HepG2 (cell line): ENCODE data around the gene CD151. TPM values are rescaled to one million over a fixed set of nuclear protein-coding genes. Genes with fewer than 3 reads are reported as not detected.

ENCODE experiments used
- BHLHE40 ChIP-seq: IDR thresholded peaks from 2 replicates; pipeline ENCODE4 v1.6.1; 2011; ENCODE audit warnings: low read length, improper control_type of control experiment
- ETV5 ChIP-seq: IDR thresholded peaks from 2 replicates; pipeline ENCODE4 v1.6.1; 2018; ENCODE audit warnings: missing biosample characterization, missing genetic modification reagents, inconsistent platforms, borderline replicate concordance
- PTBP1 ChIP-seq: fragments of 200-400 bp; formaldehyde crosslinking; IDR thresholded peaks from 2 replicates; pipeline ENCODE4 v1.6.1; 2018; ENCODE audit warnings: low read length, low read depth; ENCODE audit not compliant: poor library complexity, severe bottlenecking
- TEAD2 ChIP-seq: sonication (generic); formaldehyde crosslinking; IDR thresholded peaks from 2 replicates; pipeline ENCODE4 v1.9.0; 2021; ENCODE audit warnings: missing genetic modification reagents
- TP53 ChIP-seq: sonication (generic); formaldehyde crosslinking; conservative IDR thresholded peaks from 2 replicates; pipeline ENCODE4 v1.4.0; 2020; ENCODE audit warnings: missing genetic modification reagents
- ZBTB42 ChIP-seq: sonication (generic); formaldehyde crosslinking; IDR thresholded peaks from 2 replicates; pipeline ENCODE4 v1.5.0; 2020; ENCODE audit warnings: mild to moderate bottlenecking, missing genetic modification reagents
- ZNF207 ChIP-seq: fragments of 450-650 bp; IDR thresholded peaks from 2 replicates; pipeline ENCODE4 v1.6.1; 2016; ENCODE audit warnings: antibody characterized with exemption, borderline replicate concordance
- ZNF281 ChIP-seq: sonication (generic); formaldehyde crosslinking; IDR thresholded peaks from 2 replicates; pipeline ENCODE4 v1.4.0; 2020; ENCODE audit warnings: missing genetic modification reagents, borderline replicate concordance
- ZNF512B ChIP-seq: sonication (generic); formaldehyde crosslinking; IDR thresholded peaks from 2 replicates; pipeline ENCODE4 v1.5.1; 2020; ENCODE audit warnings: missing genetic modification reagents, mild to moderate bottlenecking, borderline replicate concordance
- ZNF720 ChIP-seq: sonication (generic); formaldehyde crosslinking; IDR thresholded peaks from 2 replicates; pipeline ENCODE4 v1.4.0; 2020; ENCODE audit warnings: missing genetic modification reagents
- polyA plus RNA-seq, 8 experiments: library from polyadenylated mRNA; depleted of rRNA in 3 of 8; stranded (reverse) in 7 of 8; unstranded in 1 of 8; fragments of >200 nt; fragmentation: Illumina TruSeq in 4 of 8; extraction: Trizol in 4 of 8; gene quantifications; 2 replicates each; pipeline versions ENCODE4 v1.2.1 to v1.2.3, GENCODE V29; 2011 to 2016; ENCODE audit warnings: low read depth in 4 of 8, missing spikeins in 1 of 8, mixed read lengths in 1 of 8; ENCODE audit not compliant: insufficient read depth in 1 of 8
- total RNA-seq, 5 experiments: library from RNA; depleted of rRNA; stranded (reverse); fragments of >200 nt; fragmentation: Illumina TruSeq; extraction: Trizol; gene quantifications; 2 replicates each; pipeline ENCODE4 v1.2.3, GENCODE V29; 2016; ENCODE audit warnings: low read depth in 1 of 5
- TF ChIP-seq, protein P1 (sequence below): IDR thresholded peaks from 2 replicates; pipeline ENCODE4 v1.4.0; 2020; ENCODE audit warnings: mild to moderate bottlenecking, missing genetic modification reagents
- TF ChIP-seq, protein P2 (sequence below): sonication (generic); formaldehyde crosslinking; IDR thresholded peaks from 2 replicates; pipeline ENCODE4 v1.5.0; 2020; ENCODE audit warnings: mild to moderate bottlenecking, low read depth, missing genetic modification reagents, borderline replicate concordance
- TF ChIP-seq, protein P3 (sequence below): sonication (generic); formaldehyde crosslinking; IDR thresholded peaks from 2 replicates; pipeline ENCODE4 v1.5.0; 2020; ENCODE audit warnings: mild to moderate bottlenecking, missing genetic modification reagents, borderline replicate concordance

Gene CD151
- total and polyA plus RNA-seq, 2 of the 13 experiments (the other 11 are each of a cell fraction or from before 2014, with no cell fraction given) = 125 to 197 TPM

GRCh38 chr11:795634-796564 lies 36.9 kb upstream of the CD151 start (continued):
- TF ChIP-seq, protein P1, sequence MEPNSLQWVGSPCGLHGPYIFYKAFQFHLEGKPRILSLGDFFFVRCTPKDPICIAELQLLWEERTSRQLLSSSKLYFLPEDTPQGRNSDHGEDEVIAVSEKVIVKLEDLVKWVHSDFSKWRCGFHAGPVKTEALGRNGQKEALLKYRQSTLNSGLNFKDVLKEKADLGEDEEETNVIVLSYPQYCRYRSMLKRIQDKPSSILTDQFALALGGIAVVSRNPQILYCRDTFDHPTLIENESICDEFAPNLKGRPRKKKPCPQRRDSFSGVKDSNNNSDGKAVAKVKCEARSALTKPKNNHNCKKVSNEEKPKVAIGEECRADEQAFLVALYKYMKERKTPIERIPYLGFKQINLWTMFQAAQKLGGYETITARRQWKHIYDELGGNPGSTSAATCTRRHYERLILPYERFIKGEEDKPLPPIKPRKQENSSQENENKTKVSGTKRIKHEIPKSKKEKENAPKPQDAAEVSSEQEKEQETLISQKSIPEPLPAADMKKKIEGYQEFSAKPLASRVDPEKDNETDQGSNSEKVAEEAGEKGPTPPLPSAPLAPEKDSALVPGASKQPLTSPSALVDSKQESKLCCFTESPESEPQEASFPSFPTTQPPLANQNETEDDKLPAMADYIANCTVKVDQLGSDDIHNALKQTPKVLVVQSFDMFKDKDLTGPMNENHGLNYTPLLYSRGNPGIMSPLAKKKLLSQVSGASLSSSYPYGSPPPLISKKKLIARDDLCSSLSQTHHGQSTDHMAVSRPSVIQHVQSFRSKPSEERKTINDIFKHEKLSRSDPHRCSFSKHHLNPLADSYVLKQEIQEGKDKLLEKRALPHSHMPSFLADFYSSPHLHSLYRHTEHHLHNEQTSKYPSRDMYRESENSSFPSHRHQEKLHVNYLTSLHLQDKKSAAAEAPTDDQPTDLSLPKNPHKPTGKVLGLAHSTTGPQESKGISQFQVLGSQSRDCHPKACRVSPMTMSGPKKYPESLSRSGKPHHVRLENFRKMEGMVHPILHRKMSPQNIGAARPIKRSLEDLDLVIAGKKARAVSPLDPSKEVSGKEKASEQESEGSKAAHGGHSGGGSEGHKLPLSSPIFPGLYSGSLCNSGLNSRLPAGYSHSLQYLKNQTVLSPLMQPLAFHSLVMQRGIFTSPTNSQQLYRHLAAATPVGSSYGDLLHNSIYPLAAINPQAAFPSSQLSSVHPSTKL = no peak
- no peak for TF ChIP-seq BHLHE40
- no peak for TF ChIP-seq TEAD2 (CRISPR knock-in tag)
- no peak for TF ChIP-seq ZNF720 (CRISPR knock-in tag)
- TF ChIP-seq ETV5 (CRISPR knock-in tag) = no peak
- no peak for TF ChIP-seq ZNF207
- no peak for TF ChIP-seq ZNF512B
- no peak for TF ChIP-seq ZNF281 (CRISPR knock-in tag)
- no peak for TF ChIP-seq PTBP1
- no peak for TF ChIP-seq TP53 (CRISPR knock-in tag)
- TF ChIP-seq, protein P2, sequence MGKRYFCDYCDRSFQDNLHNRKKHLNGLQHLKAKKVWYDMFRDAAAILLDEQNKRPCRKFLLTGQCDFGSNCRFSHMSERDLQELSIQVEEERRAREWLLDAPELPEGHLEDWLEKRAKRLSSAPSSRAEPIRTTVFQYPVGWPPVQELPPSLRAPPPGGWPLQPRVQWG = no peak
- TF ChIP-seq ZBTB42 (CRISPR knock-in tag) = no peak; the same call in 1 of the 2 replicates
- TF ChIP-seq, protein P3, sequence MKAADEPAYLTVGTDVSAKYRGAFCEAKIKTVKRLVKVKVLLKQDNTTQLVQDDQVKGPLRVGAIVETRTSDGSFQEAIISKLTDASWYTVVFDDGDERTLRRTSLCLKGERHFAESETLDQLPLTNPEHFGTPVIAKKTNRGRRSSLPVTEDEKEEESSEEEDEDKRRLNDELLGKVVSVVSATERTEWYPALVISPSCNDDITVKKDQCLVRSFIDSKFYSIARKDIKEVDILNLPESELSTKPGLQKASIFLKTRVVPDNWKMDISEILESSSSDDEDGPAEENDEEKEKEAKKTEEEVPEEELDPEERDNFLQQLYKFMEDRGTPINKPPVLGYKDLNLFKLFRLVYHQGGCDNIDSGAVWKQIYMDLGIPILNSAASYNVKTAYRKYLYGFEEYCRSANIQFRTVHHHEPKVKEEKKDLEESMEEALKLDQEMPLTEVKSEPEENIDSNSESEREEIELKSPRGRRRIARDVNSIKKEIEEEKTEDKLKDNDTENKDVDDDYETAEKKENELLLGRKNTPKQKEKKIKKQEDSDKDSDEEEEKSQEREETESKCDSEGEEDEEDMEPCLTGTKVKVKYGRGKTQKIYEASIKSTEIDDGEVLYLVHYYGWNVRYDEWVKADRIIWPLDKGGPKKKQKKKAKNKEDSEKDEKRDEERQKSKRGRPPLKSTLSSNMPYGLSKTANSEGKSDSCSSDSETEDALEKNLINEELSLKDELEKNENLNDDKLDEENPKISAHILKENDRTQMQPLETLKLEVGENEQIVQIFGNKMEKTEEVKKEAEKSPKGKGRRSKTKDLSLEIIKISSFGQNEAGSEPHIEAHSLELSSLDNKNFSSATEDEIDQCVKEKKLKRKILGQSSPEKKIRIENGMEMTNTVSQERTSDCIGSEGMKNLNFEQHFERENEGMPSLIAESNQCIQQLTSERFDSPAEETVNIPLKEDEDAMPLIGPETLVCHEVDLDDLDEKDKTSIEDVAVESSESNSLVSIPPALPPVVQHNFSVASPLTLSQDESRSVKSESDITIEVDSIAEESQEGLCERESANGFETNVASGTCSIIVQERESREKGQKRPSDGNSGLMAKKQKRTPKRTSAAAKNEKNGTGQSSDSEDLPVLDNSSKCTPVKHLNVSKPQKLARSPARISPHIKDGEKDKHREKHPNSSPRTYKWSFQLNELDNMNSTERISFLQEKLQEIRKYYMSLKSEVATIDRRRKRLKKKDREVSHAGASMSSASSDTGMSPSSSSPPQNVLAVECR = peak; percentile 50; the same call in 1 of the 2 replicates
